ENCODE data around the gene UBTF.

GRCh38 chr17:44176671-44177501 lies 42.6 kb downstream of the UBTF start:
- TF ChIP-seq POLR2A (IDR thresholded peaks at IDR 0.05; ENCODE audit: low read depth, low read length) (no peak), CTCF (IDR thresholded peaks at IDR 0.05; ENCODE audit: extremely low read depth in 1 of 2, insufficient read depth in 1 of 2, low read depth in 1 of 2, low read length in 2 of 2) (no peak)
